HEK293 (cell line): ENCODE measurements around the gene STYK1.

Experiments
- CTCF ChIA-PET: fragments of 350-600 bp; formaldehyde crosslinking; extraction: SDS; loops from one replicate; lab custom pipeline; 2021; ENCODE audit warnings: antibody characterized with exemption; lab: Yijun Ruan, JAX
- POLR2A ChIA-PET: fragments of 300-600 bp; formaldehyde crosslinking; extraction: SDS; loops from one replicate; lab custom pipeline; 2020; ENCODE audit warnings: antibody characterized with exemption, inconsistent platforms; lab: Yijun Ruan, JAX
- H3K27ac ChIP-seq: fragments of 200-500 bp; sonication (Bioruptor generic); 2 replicates; pipeline ENCODE4 v1.5.1; 2014; ENCODE audit warnings: low read depth, low read length, control low read depth, inconsistent platforms; ENCODE audit errors: extremely low read depth
- H3K36me3 ChIP-seq, 2 experiments: fragments of 200-500 bp in 1 of 2; sonication (Bioruptor generic) in 1 of 2; 1 replicate in 1 of 2; 2 replicates in 1 of 2; pipeline ENCODE4 v1.5.1; 2014 to 2017; ENCODE audit warnings: inconsistent platforms in 2 of 2, low read length in 2 of 2; ENCODE audit not compliant: control insufficient read depth in 2 of 2, insufficient read depth in 1 of 2
- H3K4me1 ChIP-seq: fragments of 200-500 bp; sonication (Bioruptor generic); 2 replicates; pipeline ENCODE4 v1.5.1; 2014; ENCODE audit warnings: mild to moderate bottlenecking, low read length, inconsistent platforms; ENCODE audit not compliant: control insufficient read depth, insufficient read depth
- H3K4me3 ChIP-seq: 2 replicates; pipeline ENCODE4 v1.5.1; 2011; ENCODE audit warnings: low read depth, mild to moderate bottlenecking, control low read depth, low read length, moderate library complexity
- H3K9me3 ChIP-seq: fragments of 200-500 bp; sonication (Bioruptor generic); 2 replicates; pipeline ENCODE4 v1.5.1; 2014; ENCODE audit warnings: low read depth, low read length, inconsistent platforms; ENCODE audit not compliant: control insufficient read depth, insufficient read depth
- AEBP2 ChIP-seq: fragments of 450-650 bp; formaldehyde crosslinking; IDR thresholded peaks from 2 replicates; pipeline ENCODE4 v1.5.1; 2016; ENCODE audit warnings: missing biosample characterization, missing genetic modification characterization, borderline replicate concordance
- ELK4 ChIP-seq: IDR thresholded peaks from 2 replicates; pipeline ENCODE4 v1.6.1; 2011; ENCODE audit warnings: mild to moderate bottlenecking, low read depth, low read length, borderline replicate concordance
- OVOL3 ChIP-seq: fragments of 450-650 bp; formaldehyde crosslinking; IDR thresholded peaks from 2 replicates; pipeline ENCODE4 v1.5.1; 2016; ENCODE audit warnings: missing biosample characterization, missing genetic modification characterization
- ZNF140 ChIP-seq: fragments of 450-650 bp; formaldehyde crosslinking; IDR thresholded peaks from 2 replicates; pipeline ENCODE4 v1.5.1; 2016; ENCODE audit warnings: missing biosample characterization, missing genetic modification characterization
- ZNF146 ChIP-seq: fragments of 450-650 bp; formaldehyde crosslinking; IDR thresholded peaks from 2 replicates; pipeline ENCODE4 v1.5.1; 2016; ENCODE audit warnings: missing biosample characterization, missing genetic modification characterization
- ZNF175 ChIP-seq: fragments of 450-650 bp; formaldehyde crosslinking; IDR thresholded peaks from 2 replicates; pipeline ENCODE4 v1.5.1; 2016; ENCODE audit warnings: missing biosample characterization, missing genetic modification characterization
- ZNF341 ChIP-seq: fragments of 450-650 bp; formaldehyde crosslinking; IDR thresholded peaks from 2 replicates; pipeline ENCODE4; 2016; ENCODE audit warnings: low read depth, missing biosample characterization, missing genetic modification characterization
- ZNF350 ChIP-seq: fragments of 450-650 bp; formaldehyde crosslinking; IDR thresholded peaks from 2 replicates; pipeline ENCODE4 v1.5.0; 2017; ENCODE audit warnings: missing biosample characterization, mild to moderate bottlenecking, missing genetic modification characterization
- ZNF600 ChIP-seq: fragments of 450-650 bp; formaldehyde crosslinking; IDR thresholded peaks from 2 replicates; pipeline ENCODE4 v1.5.1; 2016; ENCODE audit warnings: missing biosample characterization, missing genetic modification characterization
- ZNF623 ChIP-seq: fragments of 450-650 bp; formaldehyde crosslinking; IDR thresholded peaks from 2 replicates; pipeline ENCODE4 v1.5.1; 2016; ENCODE audit warnings: missing biosample characterization, missing genetic modification characterization
- ZSCAN4 ChIP-seq: fragments of 450-650 bp; formaldehyde crosslinking; IDR thresholded peaks from 2 replicates; pipeline ENCODE4 v1.5.1; 2017; ENCODE audit warnings: missing biosample characterization, missing genetic modification characterization
- ZSCAN5A ChIP-seq: fragments of 450-650 bp; formaldehyde crosslinking; IDR thresholded peaks from 2 replicates; pipeline ENCODE4 v1.5.1; 2016; ENCODE audit warnings: missing biosample characterization, missing genetic modification characterization
- TF ChIP-seq, protein P1 (sequence below): fragments of 450-650 bp; formaldehyde crosslinking; IDR thresholded peaks from 2 replicates; pipeline ENCODE4 v1.5.1; 2017; ENCODE audit warnings: missing biosample characterization, missing genetic modification characterization
- TF ChIP-seq, protein P2 (sequence below): fragments of 450-650 bp; formaldehyde crosslinking; IDR thresholded peaks from 2 replicates; pipeline ENCODE4 v1.5.1; 2016; ENCODE audit warnings: missing biosample characterization, missing genetic modification characterization

Gene STYK1

DNA sequence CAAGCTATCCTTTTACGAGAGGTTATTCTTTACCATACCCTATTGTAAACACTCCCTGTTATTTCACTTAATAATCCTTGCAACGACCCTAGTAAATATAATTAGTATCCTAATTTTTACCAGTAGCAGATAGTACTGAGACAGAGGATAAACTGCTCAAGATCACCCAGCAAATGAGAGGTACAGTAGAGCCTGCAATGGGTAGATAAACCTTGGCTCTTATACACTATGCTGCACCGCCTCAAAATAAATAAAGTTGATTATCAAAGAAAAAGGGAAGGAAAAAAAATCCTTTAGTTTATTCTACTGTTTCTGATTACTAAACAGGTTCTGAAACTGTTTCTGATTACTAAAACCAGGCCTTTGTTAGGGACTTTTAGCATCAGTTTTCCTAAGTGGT is 26.7 kb upstream of the STYK1 start (continued):
- TF ChIP-seq, protein P1, sequence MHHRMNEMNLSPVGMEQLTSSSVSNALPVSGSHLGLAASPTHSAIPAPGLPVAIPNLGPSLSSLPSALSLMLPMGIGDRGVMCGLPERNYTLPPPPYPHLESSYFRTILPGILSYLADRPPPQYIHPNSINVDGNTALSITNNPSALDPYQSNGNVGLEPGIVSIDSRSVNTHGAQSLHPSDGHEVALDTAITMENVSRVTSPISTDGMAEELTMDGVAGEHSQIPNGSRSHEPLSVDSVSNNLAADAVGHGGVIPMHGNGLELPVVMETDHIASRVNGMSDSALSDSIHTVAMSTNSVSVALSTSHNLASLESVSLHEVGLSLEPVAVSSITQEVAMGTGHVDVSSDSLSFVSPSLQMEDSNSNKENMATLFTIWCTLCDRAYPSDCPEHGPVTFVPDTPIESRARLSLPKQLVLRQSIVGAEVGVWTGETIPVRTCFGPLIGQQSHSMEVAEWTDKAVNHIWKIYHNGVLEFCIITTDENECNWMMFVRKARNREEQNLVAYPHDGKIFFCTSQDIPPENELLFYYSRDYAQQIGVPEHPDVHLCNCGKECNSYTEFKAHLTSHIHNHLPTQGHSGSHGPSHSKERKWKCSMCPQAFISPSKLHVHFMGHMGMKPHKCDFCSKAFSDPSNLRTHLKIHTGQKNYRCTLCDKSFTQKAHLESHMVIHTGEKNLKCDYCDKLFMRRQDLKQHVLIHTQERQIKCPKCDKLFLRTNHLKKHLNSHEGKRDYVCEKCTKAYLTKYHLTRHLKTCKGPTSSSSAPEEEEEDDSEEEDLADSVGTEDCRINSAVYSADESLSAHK (tag by site-specific recombination) = no peak

DNA sequence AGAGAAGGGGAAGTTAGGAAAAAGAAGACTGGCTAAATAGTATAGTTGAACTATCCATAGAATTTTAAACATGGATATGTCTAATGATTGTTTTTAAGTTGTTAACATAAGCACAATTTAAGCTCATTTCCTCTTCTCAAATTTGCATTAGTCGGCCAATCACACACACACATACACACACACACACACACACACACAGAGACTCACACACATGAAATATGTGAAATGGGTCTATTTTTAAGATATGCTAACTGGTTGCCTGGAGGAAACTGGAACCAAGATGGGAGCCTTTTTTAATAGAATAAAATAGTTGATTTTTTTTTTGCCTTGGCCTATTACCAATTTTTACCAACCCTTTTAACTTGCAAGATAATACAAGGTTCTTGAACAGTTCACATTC is 24.0 kb upstream of the STYK1 start:
- CTCF ChIA-PET = interaction anchor here (1.5 kb wide), 1 partner anchor 52 kb away, joined by 11 read pairs; no protein-coding TSS in a partner anchor
- Histone ChIP-seq H3K27ac (no peak overlapping the region), H3K9me3 (no peaks in the 10 kb centered on the region), H3K4me1 (no peaks in the 10 kb centered on the region), H3K36me3 (peaks cover 72 to 81% of the 10 kb centered on the region in 2 experiments), H3K4me3 (no peak overlapping the region)
- POLR2A ChIA-PET = no interaction called here
- TF ChIP-seq ZSCAN4 (tag by site-specific recombination) (peak; percentile 83), ZNF140 (tag by site-specific recombination) (no peak)

GRCh38 chr12:10697156-10697555 is 23.3 kb upstream of the STYK1 start:
- POLR2A ChIA-PET = no interaction called here
- no peaks in the 10 kb centered on the region for H3K4me1 ChIP-seq
- no peak overlapping the region for H3K27ac ChIP-seq
- no peaks in the 10 kb centered on the region for H3K9me3 ChIP-seq
- CTCF ChIA-PET = interaction anchor here (1.5 kb wide), 1 partner anchor 53 kb away, joined by 11 read pairs; no protein-coding TSS in a partner anchor
- no peak for TF ChIP-seq ZNF140 (tag by site-specific recombination)
- no peak for TF ChIP-seq ZNF600 (tag by site-specific recombination)
- TF ChIP-seq, protein P2, sequence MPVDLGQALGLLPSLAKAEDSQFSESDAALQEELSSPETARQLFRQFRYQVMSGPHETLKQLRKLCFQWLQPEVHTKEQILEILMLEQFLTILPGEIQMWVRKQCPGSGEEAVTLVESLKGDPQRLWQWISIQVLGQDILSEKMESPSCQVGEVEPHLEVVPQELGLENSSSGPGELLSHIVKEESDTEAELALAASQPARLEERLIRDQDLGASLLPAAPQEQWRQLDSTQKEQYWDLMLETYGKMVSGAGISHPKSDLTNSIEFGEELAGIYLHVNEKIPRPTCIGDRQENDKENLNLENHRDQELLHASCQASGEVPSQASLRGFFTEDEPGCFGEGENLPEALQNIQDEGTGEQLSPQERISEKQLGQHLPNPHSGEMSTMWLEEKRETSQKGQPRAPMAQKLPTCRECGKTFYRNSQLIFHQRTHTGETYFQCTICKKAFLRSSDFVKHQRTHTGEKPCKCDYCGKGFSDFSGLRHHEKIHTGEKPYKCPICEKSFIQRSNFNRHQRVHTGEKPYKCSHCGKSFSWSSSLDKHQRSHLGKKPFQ (tag by site-specific recombination) = no peak
- no peak for TF ChIP-seq ZNF146 (tag by site-specific recombination)
- no peak for TF ChIP-seq ELK4
- no peak for TF ChIP-seq OVOL3
- TF ChIP-seq ZNF175 = no peak
- no peak for TF ChIP-seq ZNF623 (tag by site-specific recombination)
- TF ChIP-seq ZSCAN5A (tag by site-specific recombination) = no peak
- no peak for TF ChIP-seq AEBP2 (tag by site-specific recombination)
- TF ChIP-seq ZNF341 (tag by site-specific recombination) = no peak
- TF ChIP-seq ZNF350 = no peak
- H3K36me3 ChIP-seq = peaks cover 70 to 74% of the 10 kb centered on the region in 2 experiments
- H3K4me3 ChIP-seq = no peak overlapping the region
